Astrocyte (in vitro differentiated cells and primary cell): Measurements from ENCODE around the gene CCDC74B. TPM values are rescaled to one million over a fixed set of nuclear protein-coding genes. Genes with fewer than 3 reads are reported as not detected.
A peak's percentile ranks its signal among the peaks of the same experiment; 100 is the strongest.
"Not testable (repeated sequence)": the region's sequence is repeated elsewhere in the genome, so short reads cannot be mapped to it uniquely, and the experiment has no call there.

Experiments
- DNase-seq: peaks from one replicate; pipeline ENCODE4 v3.0.0-alpha.2; 2010; ENCODE audit warnings: low read depth
- FAIRE-seq: peaks from 2 replicates; lab custom pipeline; 2011; peaks lifted over from hg19 to GRCh38; lab: Jason Lieb, UNC
- H2AFZ ChIP-seq: 2 replicates; pipeline ENCODE4 v1.6.0; 2012; ENCODE audit warnings: low read depth, low read length, inconsistent platforms
- H3K27ac ChIP-seq: 2 replicates; pipeline ENCODE4 v1.5.1; 2011; ENCODE audit warnings: low read depth, low read length, inconsistent platforms
- H3K27me3 ChIP-seq: 2 replicates; pipeline ENCODE4 v1.6.0; 2011; ENCODE audit warnings: low read length, inconsistent platforms; ENCODE audit not compliant: insufficient read depth
- H3K36me3 ChIP-seq: 2 replicates; pipeline ENCODE4 v1.5.1; 2011; ENCODE audit warnings: low read length, inconsistent platforms; ENCODE audit not compliant: insufficient read depth
- H3K4me1 ChIP-seq: 2 replicates; pipeline ENCODE4 v1.5.1; 2011; ENCODE audit warnings: low read length, inconsistent platforms; ENCODE audit not compliant: insufficient read depth
- H3K4me2 ChIP-seq: 2 replicates; pipeline ENCODE4 v1.6.0; 2012; ENCODE audit warnings: low read length, inconsistent platforms
- H3K4me3 ChIP-seq: 2 replicates; pipeline ENCODE4 v1.5.1; 2011; ENCODE audit warnings: low read depth, mild to moderate bottlenecking, low read length, inconsistent platforms; ENCODE audit not compliant: insufficient read depth
- H3K79me2 ChIP-seq: 2 replicates; pipeline ENCODE4 v1.6.0; 2012; ENCODE audit warnings: mild to moderate bottlenecking, low read length, inconsistent platforms; ENCODE audit not compliant: insufficient read depth
- H3K9ac ChIP-seq: 2 replicates; pipeline ENCODE4 v1.6.0; 2012; ENCODE audit warnings: mild to moderate bottlenecking, low read length, inconsistent platforms
- H3K9me3 ChIP-seq: 2 replicates; pipeline ENCODE4 v1.5.1; 2012; ENCODE audit warnings: low read depth, mild to moderate bottlenecking, low read length, inconsistent platforms; ENCODE audit not compliant: insufficient read depth
- H4K20me1 ChIP-seq: 2 replicates; pipeline ENCODE4 v1.6.0; 2012; ENCODE audit warnings: low read length, inconsistent platforms; ENCODE audit not compliant: insufficient read depth
- H3K27ac Mint-ChIP-seq: one replicate; pipeline ENCODE4 v1.8.0; 2021; ENCODE audit warnings: mild to moderate bottlenecking, mixed read lengths; ENCODE audit not compliant: unreplicated experiment
- H3K27me3 Mint-ChIP-seq: one replicate; pipeline ENCODE4 v1.8.0; 2021; ENCODE audit warnings: low read depth, mixed read lengths; ENCODE audit not compliant: unreplicated experiment
- H3K36me3 Mint-ChIP-seq: one replicate; pipeline ENCODE4 v1.8.0; 2021; ENCODE audit warnings: low read depth, mixed read lengths; ENCODE audit not compliant: unreplicated experiment
- H3K4me1 Mint-ChIP-seq: one replicate; pipeline ENCODE4 v1.8.0; 2021; ENCODE audit warnings: low read depth, mixed read lengths; ENCODE audit not compliant: unreplicated experiment
- H3K4me3 Mint-ChIP-seq: one replicate; pipeline ENCODE4 v1.8.0; 2021; ENCODE audit warnings: mild to moderate bottlenecking, moderate library complexity, mixed read lengths; ENCODE audit not compliant: unreplicated experiment
- H3K9me3 Mint-ChIP-seq: one replicate; pipeline ENCODE4 v1.8.0; 2021; ENCODE audit warnings: mild to moderate bottlenecking, mixed read lengths; ENCODE audit not compliant: unreplicated experiment
- CTCF ChIP-seq: IDR thresholded peaks from 2 replicates; pipeline ENCODE4 v1.5.1; 2011; ENCODE audit warnings: low read depth, mild to moderate bottlenecking, inconsistent platforms, low read length, moderate library complexity; ENCODE audit not compliant: insufficient read depth
- EZH2 ChIP-seq: IDR thresholded peaks from 2 replicates; pipeline ENCODE4 v1.6.1; 2012; ENCODE audit warnings: mild to moderate bottlenecking, low read length, inconsistent platforms; ENCODE audit not compliant: insufficient read depth
- total RNA-seq: library from RNA; stranded (reverse); gene quantifications from 2 replicates; pipeline ENCODE4 v1.2.1, GENCODE V29; 2021

Gene CCDC74B
- total RNA-seq, 1 donor from 2014 or later = 3.0 TPM

- H3K4me2 ChIP-seq = no peak overlapping the region
- H3K27ac ChIP-seq = no peak overlapping the region
- Mint-ChIP-seq H3K27ac (no peak overlapping the region), H3K9me3 (no peaks in the 10 kb centered on the region), H3K4me3 (no peak overlapping the region), H3K36me3 (peaks cover 8% of the 10 kb centered on the region), H3K27me3 (no peaks in the 10 kb centered on the region), H3K4me1 (peaks cover 19% of the 10 kb centered on the region)
- no peak overlapping the region for H3K9ac ChIP-seq
- H4K20me1 ChIP-seq = peaks cover 7% of the 10 kb centered on the region
- H3K27me3 ChIP-seq = no peaks in the 10 kb centered on the region
- H3K79me2 ChIP-seq = peaks cover 12% of the 10 kb centered on the region
- no peaks in the 10 kb centered on the region for H3K4me1 ChIP-seq
- no peak overlapping the region for H2AFZ ChIP-seq
- DNase-seq (no peak), FAIRE-seq (no peak)
- H3K4me3 ChIP-seq = no peak overlapping the region
- H3K36me3 ChIP-seq = no peaks in the 10 kb centered on the region
- no peaks in the 10 kb centered on the region for H3K9me3 ChIP-seq
- TF ChIP-seq CTCF = no peak
- no peak for TF ChIP-seq EZH2
Observed at GRCh38 chr2:130190237-130190636, 45.3 kb upstream of the CCDC74B start.

- not testable (repeated sequence) for H3K9me3 ChIP-seq, H3K27ac Mint-ChIP-seq, H3K27ac ChIP-seq, H3K27me3 ChIP-seq, H3K4me1 ChIP-seq, H3K36me3 Mint-ChIP-seq, DNase-seq, H2AFZ ChIP-seq, H3K36me3 ChIP-seq, H3K4me3 ChIP-seq, H3K9ac ChIP-seq, FAIRE-seq, H3K4me3 Mint-ChIP-seq, H3K4me2 ChIP-seq, H3K27me3 Mint-ChIP-seq, H3K9me3 Mint-ChIP-seq
- peaks cover 18% of the 10 kb centered on the region for H3K4me1 Mint-ChIP-seq
- H4K20me1 ChIP-seq = peaks cover 14% of the 10 kb centered on the region
- peaks cover 21% of the 10 kb centered on the region for H3K79me2 ChIP-seq
Observed at GRCh38 chr2:130188958-130189357, 44.0 kb upstream of the CCDC74B start.

- not testable (repeated sequence) for H3K36me3 ChIP-seq, H3K27me3 ChIP-seq, H3K9me3 ChIP-seq, FAIRE-seq, H3K27me3 Mint-ChIP-seq, H3K4me3 Mint-ChIP-seq, H3K4me2 ChIP-seq, H3K27ac ChIP-seq, H2AFZ ChIP-seq, DNase-seq, H3K9me3 Mint-ChIP-seq, H3K4me3 ChIP-seq, H3K9ac ChIP-seq
- Histone ChIP-seq H3K79me2 (peaks cover 30% of the 10 kb centered on the region), H4K20me1 (peaks cover 16% of the 10 kb centered on the region), H3K4me1 (peaks cover 11% of the 10 kb centered on the region)
- Mint-ChIP-seq H3K36me3 (peaks cover 11% of the 10 kb centered on the region), H3K27ac (peak overlapping the region; percentile 62), H3K4me1 (peaks cover 21% of the 10 kb centered on the region)
Observed at GRCh38 chr2:130187859-130188792, 43.2 kb upstream of the CCDC74B start.
